Vagina (tissue), 2 donors: ENCODE data around the gene CLRN3.

Source experiments
- CTCF ChIP-seq, 3 experiments: fragments of 450-650 bp in 2 of 3; fragments of 200-600 bp in 1 of 3; sonication (generic) in 1 of 3; IDR thresholded peaks; one replicate each; pipeline ENCODE4 v1.5.1; 2017 to 2019; ENCODE audit warnings: antibody characterized with exemption in 3 of 3, mild to moderate bottlenecking in 2 of 3, moderate library complexity in 2 of 3
- POLR2A ChIP-seq, 2 donors: fragments of 450-650 bp; IDR thresholded peaks; one replicate each; pipeline ENCODE4 v1.6.1; 2017; ENCODE audit warnings: antibody characterized with exemption in 2 of 2, mild to moderate bottlenecking in 2 of 2, moderate library complexity in 2 of 2

- TF ChIP-seq CTCF (IDR thresholded peaks at IDR 0.05), result no peak
- TF ChIP-seq POLR2A (IDR thresholded peaks at IDR 0.05), result no peak
These were observed 51.9 kb downstream of the CLRN3 start for GRCh38 chr10:127840884-127841283.
